ENCODE measurements around the gene PRCP. TPM values are rescaled to one million over a fixed set of nuclear protein-coding genes. Genes with fewer than 3 reads are reported as not detected.

The PRCP gene
- total and polyA plus RNA-seq, 2 donors (not counting 1 experiment from before 2014, with no cell fraction given): 24.6 to 37.7 TPM

- H3K27ac Mint-ChIP-seq: no peak overlapping the region
- no peak overlapping the region for H2AFZ ChIP-seq (ENCODE audit: insufficient read depth, low read depth, low read length, poor library complexity, severe bottlenecking)
Measured at GRCh38 chr11:82794490-82794889, 105.7 kb downstream of the PRCP start.

More at GRCh38 chr11:82794490-82794889, 105.7 kb downstream of the PRCP start:
- WGBS (ENCODE audit: insufficient coverage): 88% methylated on average over 2 of the region's 3 CpGs
- peaks cover 4% of the 10 kb centered on the region for H3K27me3 Mint-ChIP-seq
- H3K4me3 ChIP-seq (ENCODE audit: control extremely low read depth in 1 of 5, extremely low read depth in 1 of 5, insufficient read depth in 1 of 5, low read depth in 2 of 5, low read length in 4 of 5): no peak overlapping the region
- H3K4me1 Mint-ChIP-seq: no peaks in the 10 kb centered on the region
- H3K79me2 ChIP-seq (ENCODE audit: control insufficient read depth, insufficient read depth, low read length): no peaks in the 10 kb centered on the region
- H3K4me2 ChIP-seq (replicated peaks; ENCODE audit: low read depth, low read length, poor library complexity, severe bottlenecking): no peak overlapping the region
- no peak overlapping the region for H3K9ac ChIP-seq (ENCODE audit: low read length)
- CTCF ChIA-PET: no interaction called here
- POLR2A ChIA-PET: no interaction called here
- no peaks in the 10 kb centered on the region for H3K4me1 ChIP-seq (ENCODE audit: control insufficient read depth in 2 of 2, insufficient read depth in 2 of 2, low read length in 2 of 2)
- H3K9me3 ChIP-seq (ENCODE audit: control extremely low read depth in 1 of 3, control insufficient read depth in 2 of 3, insufficient read depth in 1 of 3, low read length in 2 of 3): no peaks in the 10 kb centered on the region
- ATAC-seq (ENCODE audit: low read depth) (no peak), DNase-seq (no peak)
- H3K36me3 ChIP-seq (replicated peaks in 1 of 2; ENCODE audit: control extremely low read depth in 1 of 2, control insufficient read depth in 1 of 2, extremely low read depth in 1 of 2, insufficient read depth in 2 of 2, low read length in 1 of 2): no peaks in the 10 kb centered on the region
- intact Hi-C loops (cut with micrococcal nuclease): no loop called here
- H3K27me3 ChIP-seq (replicated peaks in 1 of 4; ENCODE audit: control extremely low read depth in 1 of 4, control insufficient read depth in 3 of 4, insufficient read depth in 4 of 4, low read length in 3 of 4): peaks cover 0 to 5% (median 0%) of the 10 kb centered on the region in 4 experiments
- TF ChIP-seq CTCF (IDR thresholded peaks at IDR 0.05): no peak
- no peak for TF ChIP-seq EZH2 (IDR thresholded peaks at IDR 0.05; ENCODE audit: borderline replicate concordance, insufficient read depth, low read depth, low read length, poor library complexity, severe bottlenecking)
- no peak overlapping the region for H3K27ac ChIP-seq (ENCODE audit: low read length in 2 of 2)
- H3K4me3 Mint-ChIP-seq: no peak overlapping the region
- no peaks in the 10 kb centered on the region for H3K9me3 Mint-ChIP-seq (ENCODE audit: insufficient read depth)
- H4K20me1 ChIP-seq (ENCODE audit: control insufficient read depth, insufficient read depth, low read length, poor library complexity, severe bottlenecking): no peaks in the 10 kb centered on the region

Data from B cell (primary cell).